IMR-90 (cell line): Measurements from ENCODE around the gene SLC48A1. TPM values are rescaled to one million over a fixed set of nuclear protein-coding genes. Genes with fewer than 3 reads are reported as not detected.

ENCODE experiments used
- ATAC-seq: fragments of 200-7000 bp; cut with Tn5 transposase; 2 replicates; pipeline ENCODE4 v1.9.1; 2020; ENCODE audit warnings: low read depth, mild to moderate bottlenecking, moderate library complexity
- BruUV-seq: library from RNA; stranded (reverse); fragments of 400-500 nt; replicated peaks from 2 replicates; lab custom pipeline; 2021; lab: Mats Ljungman, UMichigan
- CTCF ChIA-PET: fragments of 300-600 bp; formaldehyde crosslinking; extraction: SDS; loops from one replicate; lab custom pipeline; 2021; ENCODE audit warnings: antibody characterized with exemption; lab: Yijun Ruan, JAX
- POLR2A ChIA-PET: fragments of 300-600 bp; sonication (Branson Sonifier 250); formaldehyde crosslinking; loops from one replicate; lab custom pipeline; 2022; ENCODE audit warnings: antibody characterized with exemption; ENCODE audit not compliant: unreplicated experiment; lab: Charles Lee
- DNase-seq: peaks from one replicate; pipeline ENCODE4 v3.0.0; 2013
- H2AFZ ChIP-seq: replicated peaks from 2 replicates; pipeline ENCODE3; 2013; ENCODE audit warnings: low read length, mild to moderate bottlenecking; ENCODE audit not compliant: poor library complexity
- H2AK5ac ChIP-seq: 2 replicates; pipeline ENCODE4 v1.6.1; 2013; ENCODE audit warnings: low read depth, low read length, inconsistent platforms
- H2AK9ac ChIP-seq: replicated peaks from 2 replicates; pipeline ENCODE3; 2013; ENCODE audit warnings: mild to moderate bottlenecking, low read depth, low read length, moderate library complexity; ENCODE audit not compliant: poor library complexity
- H2BK120ac ChIP-seq: 2 replicates; pipeline ENCODE4 v1.6.1; 2013; ENCODE audit warnings: low read depth, low read length, inconsistent platforms
- H2BK15ac ChIP-seq: 3 replicates; pipeline ENCODE4 v1.6.1; 2013; ENCODE audit warnings: low read depth, low read length, inconsistent platforms
- H2BK20ac ChIP-seq: 2 replicates; pipeline ENCODE4 v1.6.1; 2013; ENCODE audit warnings: low read depth, mild to moderate bottlenecking, inconsistent platforms, low read length, moderate library complexity
- H2BK5ac ChIP-seq: 2 replicates; pipeline ENCODE4 v1.6.1; 2013; ENCODE audit warnings: mild to moderate bottlenecking, low read depth, low read length, inconsistent platforms; ENCODE audit not compliant: poor library complexity, severe bottlenecking
- H3K14ac ChIP-seq: replicated peaks from 2 replicates; pipeline ENCODE4 v1.6.1; 2013; ENCODE audit warnings: low read depth, low read length, inconsistent platforms
- H3K18ac ChIP-seq: 2 replicates; pipeline ENCODE4 v1.6.1; 2013; ENCODE audit warnings: low read depth, low read length, control low read depth
- H3K23ac ChIP-seq: 2 replicates; pipeline ENCODE4 v1.6.1; 2013; ENCODE audit warnings: low read depth, low read length, inconsistent platforms
- H3K27ac ChIP-seq: 2 replicates; pipeline ENCODE4 v1.5.1; 2013; ENCODE audit warnings: mild to moderate bottlenecking, control low read depth, low read length; ENCODE audit not compliant: insufficient read depth
- H3K27me3 ChIP-seq: 2 replicates; pipeline ENCODE4 v1.6.1; 2013; ENCODE audit warnings: low read length; ENCODE audit not compliant: control insufficient read depth, insufficient read depth
- H3K36me3 ChIP-seq: 2 replicates; pipeline ENCODE4 v1.6.1; 2013; ENCODE audit warnings: low read length, mixed read lengths; ENCODE audit not compliant: control insufficient read depth, insufficient read depth
- H3K4ac ChIP-seq: 2 replicates; pipeline ENCODE4 v1.6.1; 2013; ENCODE audit warnings: low read depth, low read length, inconsistent platforms
- H3K4me1 ChIP-seq: 2 replicates; pipeline ENCODE4 v1.6.1; 2013; ENCODE audit warnings: low read length, mixed read lengths; ENCODE audit not compliant: control insufficient read depth, insufficient read depth
- H3K4me2 ChIP-seq: 2 replicates; pipeline ENCODE4 v1.6.1; 2013; ENCODE audit warnings: low read depth, mild to moderate bottlenecking, control low read depth, low read length, moderate library complexity
- H3K4me3 ChIP-seq: 2 replicates; pipeline ENCODE4 v1.5.1; 2013; ENCODE audit warnings: low read depth, mild to moderate bottlenecking, control low read depth, low read length, moderate library complexity; ENCODE audit not compliant: insufficient read depth
- H3K56ac ChIP-seq: 2 replicates; pipeline ENCODE4 v1.6.1; 2013; ENCODE audit warnings: low read length, inconsistent platforms; ENCODE audit not compliant: insufficient read depth; ENCODE audit errors: extremely low read depth
- H3K79me1 ChIP-seq, 2 experiments: 2 replicates each; pipeline ENCODE4 v1.6.1; 2013; ENCODE audit warnings: low read length in 2 of 2, inconsistent platforms in 1 of 2, low read depth in 1 of 2
- H3K9ac ChIP-seq: 2 replicates; pipeline ENCODE4 v1.6.1; 2013; ENCODE audit warnings: low read depth, low read length, control low read depth
- H3K9me1 ChIP-seq: 2 replicates; pipeline ENCODE4 v1.6.1; 2013; ENCODE audit warnings: low read length, inconsistent platforms; ENCODE audit not compliant: insufficient read depth
- H3K9me3 ChIP-seq: 2 replicates; pipeline ENCODE4 v1.6.1; 2013; ENCODE audit warnings: low read length; ENCODE audit not compliant: control insufficient read depth, insufficient read depth
- H4K20me1 ChIP-seq: 2 replicates; pipeline ENCODE4 v1.6.1; 2013; ENCODE audit warnings: low read length, inconsistent platforms; ENCODE audit not compliant: insufficient read depth
- H4K5ac ChIP-seq: 2 replicates; pipeline ENCODE4 v1.6.1; 2013; ENCODE audit warnings: mild to moderate bottlenecking, low read depth, low read length, control low read depth
- H4K8ac ChIP-seq, 2 experiments: 2 replicates each; pipeline ENCODE4 v1.6.1; 2013; ENCODE audit warnings: low read depth in 2 of 2, low read length in 2 of 2, control low read depth in 1 of 2, inconsistent platforms in 1 of 2
- H4K91ac ChIP-seq: 2 replicates; pipeline ENCODE4 v1.6.1; 2013; ENCODE audit warnings: low read depth, low read length, inconsistent platforms; ENCODE audit not compliant: insufficient read depth
- BHLHE40 ChIP-seq: fragments of 150-350 bp; IDR thresholded peaks from 2 replicates; pipeline ENCODE4 v1.6.1; 2016; ENCODE audit warnings: mild to moderate bottlenecking, low read depth, low read length
- CHD1 ChIP-seq: IDR thresholded peaks from 2 replicates; pipeline ENCODE4 v1.6.1; 2012; ENCODE audit warnings: low read depth, low read length, improper control_type of control experiment
- CTCF ChIP-seq: conservative IDR thresholded peaks from 2 replicates; pipeline ENCODE4 v1.5.1; 2012; ENCODE audit warnings: mild to moderate bottlenecking, low read depth, low read length, improper control_type of control experiment
- ELK1 ChIP-seq: fragments of 150-350 bp; IDR thresholded peaks from 2 replicates; pipeline ENCODE4 v1.6.1; 2016; ENCODE audit warnings: low read depth, mild to moderate bottlenecking, low read length, moderate library complexity, borderline replicate concordance
- FOS ChIP-seq: fragments of 150-350 bp; IDR thresholded peaks from 2 replicates; pipeline ENCODE4 v1.6.1; 2016; ENCODE audit warnings: low read depth, low read length
- MAFK ChIP-seq: IDR thresholded peaks from 2 replicates; pipeline ENCODE4 v1.6.1; 2012; ENCODE audit warnings: low read depth, low read length, improper control_type of control experiment
- MAZ ChIP-seq: IDR thresholded peaks from 2 replicates; pipeline ENCODE4 v1.6.1; 2012; ENCODE audit warnings: low read depth, mild to moderate bottlenecking, low read length, improper control_type of control experiment, moderate library complexity, borderline replicate concordance
- NFE2L2 ChIP-seq: fragments of 150-350 bp; IDR thresholded peaks from 2 replicates; pipeline ENCODE4 v1.6.1; 2016; ENCODE audit warnings: low read depth, mild to moderate bottlenecking, low read length
- POLR2A ChIP-seq: IDR thresholded peaks from 2 replicates; pipeline ENCODE4 v1.6.1; 2012; ENCODE audit warnings: mild to moderate bottlenecking, low read depth, low read length
- RAD21 ChIP-seq: IDR thresholded peaks from 2 replicates; pipeline ENCODE4 v1.6.1; 2012; ENCODE audit warnings: low read length, improper control_type of control experiment
- RCOR1 ChIP-seq: IDR thresholded peaks from 2 replicates; pipeline ENCODE4 v1.6.1; 2012; ENCODE audit warnings: mild to moderate bottlenecking, low read length, improper control_type of control experiment; ENCODE audit not compliant: insufficient replicate concordance
- RFX5 ChIP-seq: IDR thresholded peaks from 2 replicates; pipeline ENCODE4 v1.8.0; 2012; ENCODE audit warnings: low read depth, mild to moderate bottlenecking, low read length, moderate library complexity
- SMC3 ChIP-seq: fragments of 150-350 bp; IDR thresholded peaks from 2 replicates; pipeline ENCODE4 v1.6.1; 2016; ENCODE audit warnings: low read depth, mild to moderate bottlenecking, antibody characterized with exemption, low read length, moderate library complexity
- WGBS, 2 experiments: methylation state at CpG; one replicate each; pipeline versions ENCODE4 v1.1.5 to v1.1.7; 2013; ENCODE audit warnings: missing lambda C conversion rate in 2 of 2; ENCODE audit not compliant: insufficient read length in 1 of 2; ENCODE audit errors: extremely low coverage in 2 of 2; 5-methylcytosine and 5-hydroxymethylcytosine counted together
- dilution Hi-C: fragments of 300-500 bp; cut with HindIII; formaldehyde crosslinking; loops from one replicate; pipeline ENCODE4 v1.14.3; 2018; ENCODE audit warnings: low sequenced_read_pairs; ENCODE audit not compliant: unreplicated experiment
- in situ Hi-C: fragments of 300-500 bp; cut with MboI; formaldehyde crosslinking; loops from 3 replicates; pipeline ENCODE4 v1.14.3; 2019; ENCODE audit warnings: low sequenced_read_pairs, inconsistent platforms, mixed read lengths
- intact Hi-C: fragments of 100-400 bp; cut with micrococcal nuclease; formaldehyde crosslinking; loops from 2 replicates; pipeline ENCODE4 v1.10.0; 2022
- polyA plus RNA-seq, 3 experiments: library from polyadenylated mRNA; depleted of rRNA; stranded (reverse); fragments of >200 nt; gene quantifications; 2 replicates each; pipeline ENCODE4 v1.2.3, GENCODE V29; 2012; ENCODE audit warnings: low replicate concordance in 1 of 3
- total RNA-seq: library from RNA; depleted of rRNA; stranded (reverse); fragments of >200 nt; gene quantifications from 2 replicates; pipeline ENCODE4 v1.2.3, GENCODE V29; 2012
- TF ChIP-seq, protein P1 (sequence below): fragments of 150-350 bp; IDR thresholded peaks from 2 replicates; pipeline ENCODE4 v1.6.1; 2017; ENCODE audit warnings: mild to moderate bottlenecking, antibody characterized with exemption, low read length, low read depth

Gene SLC48A1
- total and polyA plus RNA-seq, 2 of the 4 experiments (the other 2 are of a cell fraction): 4.8 to 5.9 TPM

DNA sequence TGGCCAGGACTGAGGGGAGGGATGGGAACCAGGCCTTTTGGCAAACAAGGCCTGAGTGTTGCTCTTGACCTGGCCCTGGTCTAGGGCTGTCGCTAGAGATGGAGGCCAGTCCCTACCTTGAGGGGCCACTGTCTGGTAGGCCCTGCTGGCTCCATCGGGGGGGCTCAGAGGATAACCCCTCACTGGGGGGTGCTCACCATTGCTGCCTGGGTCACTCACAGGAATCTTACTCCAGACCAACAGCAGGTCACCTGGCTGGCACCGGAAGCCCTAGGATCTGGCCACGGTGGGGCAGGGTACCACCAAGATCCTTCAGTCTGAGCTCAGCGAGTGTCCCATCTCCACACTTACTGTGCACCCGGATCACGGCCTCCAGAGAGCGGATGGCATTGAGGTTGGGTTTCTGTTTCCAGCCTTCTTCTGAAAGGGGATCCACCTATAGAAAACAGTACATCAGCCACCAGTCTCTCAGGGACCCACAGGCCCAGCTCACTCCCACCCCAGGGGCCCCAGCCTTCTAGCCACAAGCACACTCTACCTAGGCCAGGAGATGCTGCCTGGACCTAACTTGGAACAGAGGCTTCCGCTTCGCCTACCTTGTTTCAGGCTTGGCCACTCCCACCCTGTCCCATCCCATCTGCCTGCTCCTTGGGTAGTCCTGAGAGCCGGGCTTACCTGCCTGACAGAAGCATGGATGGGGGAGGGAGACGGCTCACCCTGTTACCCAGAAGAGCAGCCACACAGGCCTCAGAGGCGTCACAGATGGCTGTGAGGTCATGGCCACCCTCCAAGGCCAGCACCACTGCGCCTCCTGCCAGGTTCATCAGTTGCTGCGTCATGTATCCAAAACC lies 12.2 kb downstream of the SLC48A1 start:
- intact Hi-C loops: no loop called here
- WGBS, 2 experiments: 100% methylated on average over 3 of the region's 15 CpGs; no CpG with 5 or more reads in 1 of the 2 experiments
- no peak for TF ChIP-seq BHLHE40
- no peak for TF ChIP-seq RFX5
- TF ChIP-seq, protein P1, sequence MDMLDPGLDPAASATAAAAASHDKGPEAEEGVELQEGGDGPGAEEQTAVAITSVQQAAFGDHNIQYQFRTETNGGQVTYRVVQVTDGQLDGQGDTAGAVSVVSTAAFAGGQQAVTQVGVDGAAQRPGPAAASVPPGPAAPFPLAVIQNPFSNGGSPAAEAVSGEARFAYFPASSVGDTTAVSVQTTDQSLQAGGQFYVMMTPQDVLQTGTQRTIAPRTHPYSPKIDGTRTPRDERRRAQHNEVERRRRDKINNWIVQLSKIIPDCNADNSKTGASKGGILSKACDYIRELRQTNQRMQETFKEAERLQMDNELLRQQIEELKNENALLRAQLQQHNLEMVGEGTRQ: no peak
- no peak for TF ChIP-seq MAZ
- no peak for TF ChIP-seq MAFK
- TF ChIP-seq NFE2L2: no peak
- no peak for TF ChIP-seq FOS
- TF ChIP-seq SMC3: no peak
- no peak for TF ChIP-seq POLR2A
- TF ChIP-seq RCOR1: no peak
- no peak for TF ChIP-seq ELK1
- TF ChIP-seq CTCF: no peak
- no peak for TF ChIP-seq RAD21
- TF ChIP-seq CHD1: no peak

More for the DNA sequence above, 12.2 kb downstream of the SLC48A1 start:
- Histone ChIP-seq H3K4me3 (no peak overlapping the region), H2BK20ac (no peak overlapping the region), H2BK15ac (no peak overlapping the region), H3K27me3 (no peaks in the 10 kb centered on the region), H2AK9ac (no peak overlapping the region), H3K4me1 (no peaks in the 10 kb centered on the region), H2AFZ (no peak overlapping the region), H2BK120ac (no peak overlapping the region), H3K4me2 (no peak overlapping the region), H2AK5ac (no peak overlapping the region), H2BK5ac (no peak overlapping the region), H3K56ac (no peak overlapping the region), H4K91ac (no peak overlapping the region), H3K4ac (no peak overlapping the region), H3K23ac (no peak overlapping the region), H3K36me3 (peaks cover 76% of the 10 kb centered on the region), H3K14ac (no peak overlapping the region), H4K8ac (no peak overlapping the region), H3K18ac (no peak overlapping the region), H3K79me1 (peaks cover 0 to 20% of the 10 kb centered on the region in 2 experiments), H3K9me3 (no peaks in the 10 kb centered on the region), H3K9me1 (no peaks in the 10 kb centered on the region), H3K27ac (no peak overlapping the region), H4K20me1 (peaks cover 15% of the 10 kb centered on the region; the same call in 1 of the 2 replicates), H4K5ac (no peak overlapping the region), H3K9ac (no peak overlapping the region)
- POLR2A ChIA-PET: interaction anchor here (0.7 kb wide), 1 partner anchor 79 kb away, joined by 4 read pairs; no protein-coding TSS in a partner anchor
- ATAC-seq (no peak), DNase-seq (no peak)
- CTCF ChIA-PET: no interaction called here
- BruUV-seq: no TSS peak
- in situ Hi-C loops: loop anchor here (5.0 kb wide), 1 partner anchor 42 kb away; no protein-coding TSS in a partner anchor
- dilution Hi-C loops: loop anchor here (10.0 kb wide), 1 partner anchor 60 kb away; no protein-coding TSS in a partner anchor
